HepG2 (cell line): ENCODE results near the gene ANXA9. TPM values are rescaled to one million over a fixed set of nuclear protein-coding genes. Genes with fewer than 3 reads are reported as not detected.

Experiments used
- ESRRA ChIP-seq: sonication (generic); formaldehyde crosslinking; IDR thresholded peaks from 2 replicates; pipeline ENCODE4 v1.5.1; 2020; ENCODE audit warnings: mild to moderate bottlenecking, low read depth, missing genetic modification reagents
- GATAD1 ChIP-seq: IDR thresholded peaks from 2 replicates; pipeline ENCODE4 v1.6.1; 2016; ENCODE audit warnings: missing genetic modification reagents, missing compliant biosample characterization
- POGZ ChIP-seq: sonication (generic); formaldehyde crosslinking; IDR thresholded peaks from 2 replicates; pipeline ENCODE4 v1.4.0; 2020; ENCODE audit warnings: mild to moderate bottlenecking, missing genetic modification reagents
- RBAK ChIP-seq: sonication (generic); formaldehyde crosslinking; IDR thresholded peaks from 2 replicates; pipeline ENCODE4 v1.5.1; 2020; ENCODE audit warnings: mild to moderate bottlenecking, missing genetic modification reagents
- TCF12 ChIP-seq, 2 experiments: fragments of 450-650 bp in 1 of 2; sonication (generic) in 1 of 2; formaldehyde crosslinking in 1 of 2; IDR thresholded peaks; 2 replicates each; pipeline versions ENCODE4 v1.6.1 to v1.8.0; 2017 to 2022; ENCODE audit warnings: antibody characterized with exemption in 1 of 2, mild to moderate bottlenecking in 1 of 2, missing genetic modification reagents in 1 of 2, moderate library complexity in 1 of 2
- ZNF326 ChIP-seq: sonication (generic); formaldehyde crosslinking; IDR thresholded peaks from 2 replicates; pipeline ENCODE4 v1.4.0; 2020; ENCODE audit warnings: missing genetic modification reagents, borderline replicate concordance
- ZNF331 ChIP-seq: sonication (generic); formaldehyde crosslinking; IDR thresholded peaks from 2 replicates; pipeline ENCODE4 v1.4.0; 2020; ENCODE audit warnings: missing genetic modification reagents
- ZNF564 ChIP-seq: sonication (generic); formaldehyde crosslinking; IDR thresholded peaks from 2 replicates; pipeline ENCODE4 v1.8.1; 2023; ENCODE audit warnings: mild to moderate bottlenecking, missing genetic modification reagents
- polyA plus RNA-seq, 8 experiments: library from polyadenylated mRNA; depleted of rRNA in 3 of 8; stranded (reverse) in 7 of 8; unstranded in 1 of 8; fragments of >200 nt; fragmentation: Illumina TruSeq in 4 of 8; extraction: Trizol in 4 of 8; gene quantifications; 2 replicates each; pipeline versions ENCODE4 v1.2.1 to v1.2.3, GENCODE V29; 2011 to 2016; ENCODE audit warnings: low read depth in 4 of 8, missing spikeins in 1 of 8, mixed read lengths in 1 of 8; ENCODE audit not compliant: insufficient read depth in 1 of 8
- total RNA-seq, 5 experiments: library from RNA; depleted of rRNA; stranded (reverse); fragments of >200 nt; fragmentation: Illumina TruSeq; extraction: Trizol; gene quantifications; 2 replicates each; pipeline ENCODE4 v1.2.3, GENCODE V29; 2016; ENCODE audit warnings: low read depth in 1 of 5
- TF ChIP-seq, protein P1 (sequence below): IDR thresholded peaks from 2 replicates; pipeline ENCODE4 v1.6.1; 2016; ENCODE audit warnings: low read depth, missing genetic modification reagents, missing compliant biosample characterization
- TF ChIP-seq, protein P2 (sequence below): IDR thresholded peaks from 2 replicates; pipeline ENCODE4 v1.6.1; 2016
- TF ChIP-seq, protein P3 (sequence below): sonication (generic); formaldehyde crosslinking; IDR thresholded peaks from 2 replicates; pipeline ENCODE4 v1.4.0; 2020; ENCODE audit warnings: mild to moderate bottlenecking, low read depth, missing genetic modification reagents
- TF ChIP-seq, protein P4 (sequence below): sonication (generic); formaldehyde crosslinking; IDR thresholded peaks from 2 replicates; pipeline ENCODE4 v1.8.1; 2023; ENCODE audit warnings: mild to moderate bottlenecking, inconsistent platforms, moderate library complexity, missing genetic modification reagents, borderline replicate concordance
- TF ChIP-seq, protein P5 (sequence below): sonication (generic); formaldehyde crosslinking; IDR thresholded peaks from 2 replicates; pipeline ENCODE4 v1.5.0; 2020; ENCODE audit warnings: mild to moderate bottlenecking, missing genetic modification reagents, moderate library complexity

ANXA9 gene
- total and polyA plus RNA-seq, 2 of the 13 experiments (the other 11 are each of a cell fraction or from before 2014, with no cell fraction given) = 13.3 to 23.9 TPM

DNA sequence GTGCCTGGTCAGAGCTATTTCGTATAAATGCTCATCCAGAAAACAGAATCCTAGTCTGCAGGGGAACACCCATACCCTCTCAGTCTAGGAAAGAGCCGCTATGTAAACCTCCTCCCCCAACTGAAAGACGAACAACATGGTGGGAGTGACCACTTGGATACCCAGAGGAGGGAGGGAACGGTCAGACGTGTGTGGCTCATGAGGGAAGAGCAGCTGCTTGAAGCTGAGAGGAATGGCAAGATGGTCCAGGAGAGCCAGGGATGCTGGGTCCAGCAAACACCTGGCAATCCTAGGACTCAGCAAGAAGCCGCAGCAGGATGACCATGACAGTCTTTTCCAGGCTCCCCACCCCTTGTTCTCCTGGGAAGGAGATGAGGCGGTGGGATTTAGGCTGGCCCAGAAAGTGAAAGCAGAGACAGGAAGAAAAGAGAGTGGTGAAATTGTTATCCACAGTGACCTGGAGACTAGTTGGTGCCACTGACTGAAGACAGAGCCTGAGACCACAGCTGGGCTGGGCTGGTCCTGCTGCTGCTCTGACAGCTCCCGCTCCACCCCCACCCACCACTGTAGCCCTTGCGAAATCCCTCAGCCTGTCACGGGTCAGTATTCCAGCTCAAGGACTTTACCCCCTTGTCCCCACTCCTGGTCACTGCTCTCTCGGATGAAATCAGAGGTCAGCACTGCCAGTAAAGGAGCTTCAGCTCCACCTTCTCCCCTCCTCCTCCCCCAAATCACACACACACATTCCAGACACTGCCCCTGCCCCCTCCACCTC, 11.1 kb upstream of the ANXA9 start (continued):
- TF ChIP-seq, protein P1, sequence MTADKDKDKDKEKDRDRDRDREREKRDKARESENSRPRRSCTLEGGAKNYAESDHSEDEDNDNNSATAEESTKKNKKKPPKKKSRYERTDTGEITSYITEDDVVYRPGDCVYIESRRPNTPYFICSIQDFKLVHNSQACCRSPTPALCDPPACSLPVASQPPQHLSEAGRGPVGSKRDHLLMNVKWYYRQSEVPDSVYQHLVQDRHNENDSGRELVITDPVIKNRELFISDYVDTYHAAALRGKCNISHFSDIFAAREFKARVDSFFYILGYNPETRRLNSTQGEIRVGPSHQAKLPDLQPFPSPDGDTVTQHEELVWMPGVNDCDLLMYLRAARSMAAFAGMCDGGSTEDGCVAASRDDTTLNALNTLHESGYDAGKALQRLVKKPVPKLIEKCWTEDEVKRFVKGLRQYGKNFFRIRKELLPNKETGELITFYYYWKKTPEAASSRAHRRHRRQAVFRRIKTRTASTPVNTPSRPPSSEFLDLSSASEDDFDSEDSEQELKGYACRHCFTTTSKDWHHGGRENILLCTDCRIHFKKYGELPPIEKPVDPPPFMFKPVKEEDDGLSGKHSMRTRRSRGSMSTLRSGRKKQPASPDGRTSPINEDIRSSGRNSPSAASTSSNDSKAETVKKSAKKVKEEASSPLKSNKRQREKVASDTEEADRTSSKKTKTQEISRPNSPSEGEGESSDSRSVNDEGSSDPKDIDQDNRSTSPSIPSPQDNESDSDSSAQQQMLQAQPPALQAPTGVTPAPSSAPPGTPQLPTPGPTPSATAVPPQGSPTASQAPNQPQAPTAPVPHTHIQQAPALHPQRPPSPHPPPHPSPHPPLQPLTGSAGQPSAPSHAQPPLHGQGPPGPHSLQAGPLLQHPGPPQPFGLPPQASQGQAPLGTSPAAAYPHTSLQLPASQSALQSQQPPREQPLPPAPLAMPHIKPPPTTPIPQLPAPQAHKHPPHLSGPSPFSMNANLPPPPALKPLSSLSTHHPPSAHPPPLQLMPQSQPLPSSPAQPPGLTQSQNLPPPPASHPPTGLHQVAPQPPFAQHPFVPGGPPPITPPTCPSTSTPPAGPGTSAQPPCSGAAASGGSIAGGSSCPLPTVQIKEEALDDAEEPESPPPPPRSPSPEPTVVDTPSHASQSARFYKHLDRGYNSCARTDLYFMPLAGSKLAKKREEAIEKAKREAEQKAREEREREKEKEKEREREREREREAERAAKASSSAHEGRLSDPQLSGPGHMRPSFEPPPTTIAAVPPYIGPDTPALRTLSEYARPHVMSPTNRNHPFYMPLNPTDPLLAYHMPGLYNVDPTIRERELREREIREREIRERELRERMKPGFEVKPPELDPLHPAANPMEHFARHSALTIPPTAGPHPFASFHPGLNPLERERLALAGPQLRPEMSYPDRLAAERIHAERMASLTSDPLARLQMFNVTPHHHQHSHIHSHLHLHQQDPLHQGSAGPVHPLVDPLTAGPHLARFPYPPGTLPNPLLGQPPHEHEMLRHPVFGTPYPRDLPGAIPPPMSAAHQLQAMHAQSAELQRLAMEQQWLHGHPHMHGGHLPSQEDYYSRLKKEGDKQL (CRISPR knock-in tag) = peak; percentile 56; the same call in 1 of the 2 replicates
- TF ChIP-seq, protein P2, sequence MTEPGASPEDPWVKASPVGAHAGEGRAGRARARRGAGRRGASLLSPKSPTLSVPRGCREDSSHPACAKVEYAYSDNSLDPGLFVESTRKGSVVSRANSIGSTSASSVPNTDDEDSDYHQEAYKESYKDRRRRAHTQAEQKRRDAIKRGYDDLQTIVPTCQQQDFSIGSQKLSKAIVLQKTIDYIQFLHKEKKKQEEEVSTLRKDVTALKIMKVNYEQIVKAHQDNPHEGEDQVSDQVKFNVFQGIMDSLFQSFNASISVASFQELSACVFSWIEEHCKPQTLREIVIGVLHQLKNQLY = peak; percentile 89
- TF ChIP-seq RBAK (CRISPR knock-in tag) (no peak), POGZ (CRISPR knock-in tag) (peak; percentile 80), GATAD1 (CRISPR knock-in tag) (no peak; the same call in none of the 2 replicates), ZNF326 (CRISPR knock-in tag) (no peak), ZNF331 (peak; percentile 89), ESRRA (CRISPR knock-in tag) (peak; percentile 98), ZNF564 (CRISPR knock-in tag) (0 out of 2 replicates have a peak, but pooled peaks have one; percentile 19), TCF12 (IDR thresholded peaks at IDR 0.05) (no peak), TCF12 (CRISPR knock-in tag; IDR thresholded peaks at IDR 0.05) (0 out of 2 replicates have a peak, but pooled peaks have one; percentile 71)
- TF ChIP-seq, protein P3, sequence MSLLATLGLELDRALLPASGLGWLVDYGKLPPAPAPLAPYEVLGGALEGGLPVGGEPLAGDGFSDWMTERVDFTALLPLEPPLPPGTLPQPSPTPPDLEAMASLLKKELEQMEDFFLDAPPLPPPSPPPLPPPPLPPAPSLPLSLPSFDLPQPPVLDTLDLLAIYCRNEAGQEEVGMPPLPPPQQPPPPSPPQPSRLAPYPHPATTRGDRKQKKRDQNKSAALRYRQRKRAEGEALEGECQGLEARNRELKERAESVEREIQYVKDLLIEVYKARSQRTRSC (CRISPR knock-in tag) = peak; percentile 72; the same call in 1 of the 2 replicates
- TF ChIP-seq, protein P4, sequence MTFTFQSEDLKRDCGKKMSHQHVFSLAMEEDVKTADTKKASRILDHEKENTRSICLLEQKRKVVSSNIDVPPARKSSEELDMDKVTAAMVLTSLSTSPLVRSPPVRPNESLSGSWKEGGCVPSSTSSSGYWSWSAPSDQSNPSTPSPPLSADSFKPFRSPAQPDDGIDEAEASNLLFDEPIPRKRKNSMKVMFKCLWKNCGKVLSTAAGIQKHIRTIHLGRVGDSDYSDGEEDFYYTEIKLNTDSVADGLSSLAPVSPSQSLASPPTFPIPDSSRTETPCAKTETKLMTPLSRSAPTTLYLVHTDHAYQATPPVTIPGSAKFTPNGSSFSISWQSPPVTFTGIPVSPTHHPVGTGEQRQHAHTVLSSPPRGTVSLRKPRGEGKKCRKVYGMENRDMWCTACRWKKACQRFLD (CRISPR knock-in tag) = no peak
- TF ChIP-seq, protein P5, sequence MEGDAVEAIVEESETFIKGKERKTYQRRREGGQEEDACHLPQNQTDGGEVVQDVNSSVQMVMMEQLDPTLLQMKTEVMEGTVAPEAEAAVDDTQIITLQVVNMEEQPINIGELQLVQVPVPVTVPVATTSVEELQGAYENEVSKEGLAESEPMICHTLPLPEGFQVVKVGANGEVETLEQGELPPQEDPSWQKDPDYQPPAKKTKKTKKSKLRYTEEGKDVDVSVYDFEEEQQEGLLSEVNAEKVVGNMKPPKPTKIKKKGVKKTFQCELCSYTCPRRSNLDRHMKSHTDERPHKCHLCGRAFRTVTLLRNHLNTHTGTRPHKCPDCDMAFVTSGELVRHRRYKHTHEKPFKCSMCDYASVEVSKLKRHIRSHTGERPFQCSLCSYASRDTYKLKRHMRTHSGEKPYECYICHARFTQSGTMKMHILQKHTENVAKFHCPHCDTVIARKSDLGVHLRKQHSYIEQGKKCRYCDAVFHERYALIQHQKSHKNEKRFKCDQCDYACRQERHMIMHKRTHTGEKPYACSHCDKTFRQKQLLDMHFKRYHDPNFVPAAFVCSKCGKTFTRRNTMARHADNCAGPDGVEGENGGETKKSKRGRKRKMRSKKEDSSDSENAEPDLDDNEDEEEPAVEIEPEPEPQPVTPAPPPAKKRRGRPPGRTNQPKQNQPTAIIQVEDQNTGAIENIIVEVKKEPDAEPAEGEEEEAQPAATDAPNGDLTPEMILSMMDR = peak; percentile 31
